GM12878 (cell line): ENCODE results near the gene PPP6R1. TPM values are rescaled to one million over a fixed set of nuclear protein-coding genes. Genes with fewer than 3 reads are reported as not detected.

Experiments used
- ATAC-seq: fragments of 200-7000 bp; cut with Tn5 transposase; 3 replicates; pipeline ENCODE4 v1.9.1; 2020; ENCODE audit warnings: mild to moderate bottlenecking, moderate library complexity
- BruUV-seq: library from RNA; stranded (reverse); fragments of 400-500 nt; replicated peaks from 2 replicates; lab custom pipeline; 2021; lab: Mats Ljungman, UMichigan
- CTCF ChIA-PET: fragments of 300-600 bp; sonication (Branson Sonifier 250); formaldehyde crosslinking; extraction: SDS; loops from one replicate; lab custom pipeline; 2021; ENCODE audit warnings: inconsistent platforms; lab: Yijun Ruan, JAX
- POLR2A ChIA-PET: fragments of 350-600 bp; formaldehyde crosslinking; extraction: SDS; loops from one replicate; lab custom pipeline; 2021; ENCODE audit warnings: inconsistent platforms; lab: Charles Lee
- RAD21 ChIA-PET: fragments of 300-600 bp; sonication (Branson Sonifier 250); formaldehyde crosslinking; loops from one replicate; lab custom pipeline; 2023; ENCODE audit warnings: antibody characterized with exemption; ENCODE audit not compliant: unreplicated experiment; lab: Charles Lee
- SMC1A ChIA-PET: fragments of 300-600 bp; sonication (Branson Sonifier 250); formaldehyde crosslinking; loops from one replicate; lab custom pipeline; 2023; ENCODE audit not compliant: unreplicated experiment, uncharacterized antibody; lab: Charles Lee
- DNase-seq: peaks from one replicate; pipeline ENCODE4 v3.0.0-alpha.2; 2011; ENCODE audit warnings: low read depth, low spot score
- FAIRE-seq: peaks from 3 replicates; lab custom pipeline; 2011; peaks lifted over from hg19 to GRCh38; lab: Jason Lieb, UNC
- H2AFZ ChIP-seq: 2 replicates; pipeline ENCODE4 v1.6.0; 2011; ENCODE audit warnings: low read depth, low read length, control low read depth; ENCODE audit not compliant: control insufficient read depth
- H3K27ac ChIP-seq: 2 replicates; pipeline ENCODE4 v1.5.1; 2011; ENCODE audit warnings: control low read depth; ENCODE audit not compliant: control insufficient read depth, insufficient read depth
- H3K27me3 ChIP-seq, 2 experiments: replicated peaks in 1 of 2; 2 replicates each; pipeline versions ENCODE4 v1.6.0 to v1.6.1; 2011; ENCODE audit warnings: low read length in 1 of 2; ENCODE audit not compliant: control insufficient read depth in 2 of 2, insufficient read depth in 2 of 2
- H3K36me3 ChIP-seq, 2 experiments: 2 replicates each; pipeline ENCODE4 v1.5.1; 2011; ENCODE audit warnings: low read length in 1 of 2; ENCODE audit not compliant: control insufficient read depth in 2 of 2, insufficient read depth in 2 of 2
- H3K4me1 ChIP-seq: 2 replicates; pipeline ENCODE4 v1.6.1; 2011; ENCODE audit warnings: mild to moderate bottlenecking, low read length, moderate library complexity, mixed read lengths; ENCODE audit not compliant: control insufficient read depth, insufficient read depth
- H3K4me2 ChIP-seq: 2 replicates; pipeline ENCODE4 v1.6.0; 2011; ENCODE audit warnings: control low read depth; ENCODE audit not compliant: control insufficient read depth, insufficient read depth
- H3K4me3 ChIP-seq: fragments of 200-600 bp; sonication (generic); 2 replicates; pipeline ENCODE4 v1.5.1; 2016
- H3K79me2 ChIP-seq: 2 replicates; pipeline ENCODE4 v1.6.0; 2011; ENCODE audit warnings: low read length; ENCODE audit not compliant: control insufficient read depth, insufficient read depth
- H3K9ac ChIP-seq: 2 replicates; pipeline ENCODE4 v1.8.0; 2011; ENCODE audit warnings: low read length, control low read depth, mixed read lengths; ENCODE audit not compliant: control insufficient read depth, insufficient read depth
- H3K9me3 ChIP-seq: replicated peaks from 3 replicates; pipeline ENCODE4 v1.5.1; 2011; ENCODE audit warnings: mild to moderate bottlenecking, low read length; ENCODE audit not compliant: control insufficient read depth, insufficient read depth
- H4K20me1 ChIP-seq: 2 replicates; pipeline ENCODE4 v1.6.0; 2011; ENCODE audit not compliant: control insufficient read depth, insufficient read depth
- ASH2L ChIP-seq: fragments of 300-600, 200-600 bp; sonication (generic); IDR thresholded peaks from 2 replicates; pipeline ENCODE4 v1.6.1; 2017; ENCODE audit warnings: low read depth, mild to moderate bottlenecking, borderline replicate concordance
- CEBPB ChIP-seq, 2 experiments: fragments of 150-350 bp in 1 of 2; IDR thresholded peaks; 2 replicates each; pipeline ENCODE4 v1.6.1; 2012 to 2014; ENCODE audit warnings: low read depth in 2 of 2, low read length in 2 of 2, borderline replicate concordance in 1 of 2, inconsistent platforms in 1 of 2
- CREB1 ChIP-seq: IDR thresholded peaks from 2 replicates; pipeline ENCODE4 v1.6.1; 2012; ENCODE audit warnings: low read depth, mild to moderate bottlenecking, inconsistent platforms
- CREM ChIP-seq: IDR thresholded peaks from 2 replicates; pipeline ENCODE4 v1.6.1; 2014; ENCODE audit warnings: antibody characterized with exemption, low read depth
- ESRRA ChIP-seq: IDR thresholded peaks from 2 replicates; pipeline ENCODE4 v1.6.1; 2012; ENCODE audit warnings: mild to moderate bottlenecking, low read length, improper control_type of control experiment
- FOXM1 ChIP-seq: IDR thresholded peaks from 2 replicates; pipeline ENCODE4 v1.6.1; 2012; ENCODE audit warnings: low read depth, mild to moderate bottlenecking, inconsistent platforms, low read length, moderate library complexity
- HCFC1 ChIP-seq: fragments of 150-350 bp; IDR thresholded peaks from 2 replicates; pipeline ENCODE4 v1.6.1; 2014; ENCODE audit warnings: low read length
- KDM1A ChIP-seq: fragments of 200-600 bp; sonication (generic); IDR thresholded peaks from 2 replicates; pipeline ENCODE4 v1.6.1; 2016; ENCODE audit warnings: borderline replicate concordance
- LARP7 ChIP-seq: fragments of 450-650 bp; IDR thresholded peaks from 2 replicates; pipeline ENCODE4 v1.6.1; 2017; ENCODE audit warnings: mild to moderate bottlenecking
- NBN ChIP-seq: fragments of 450-650 bp; IDR thresholded peaks from 2 replicates; pipeline ENCODE4 v1.6.1; 2016
- RUNX3 ChIP-seq: IDR thresholded peaks from 2 replicates; pipeline ENCODE4 v1.6.1; 2012; ENCODE audit warnings: low read length, inconsistent platforms
- SIX5 ChIP-seq: IDR thresholded peaks from 2 replicates; pipeline ENCODE4 v1.6.1; 2011; ENCODE audit warnings: mild to moderate bottlenecking, low read depth, low read length, moderate library complexity; ENCODE audit not compliant: severe bottlenecking
- WRNIP1 ChIP-seq: IDR thresholded peaks from 2 replicates; pipeline ENCODE4 v1.6.1; 2011; ENCODE audit warnings: low read depth, low read length, improper control_type of control experiment, borderline replicate concordance
- YY1 ChIP-seq: IDR thresholded peaks from 2 replicates; pipeline ENCODE4 v1.6.1; 2011; ENCODE audit warnings: low read depth, mild to moderate bottlenecking, low read length
- WGBS: methylation state at CpG from one replicate; pipeline ENCODE4 v1.1.6; 2016; ENCODE audit warnings: low lambda C conversion rate; ENCODE audit not compliant: insufficient replicate concordance, insufficient coverage; ENCODE audit errors: missing lambda C conversion rate; 5-methylcytosine and 5-hydroxymethylcytosine counted together
- in situ Hi-C: fragments of 300-500 bp; cut with MboI; formaldehyde crosslinking; loops from 9 replicates; pipeline ENCODE4 v1.14.3; 2018; ENCODE audit warnings: mixed read lengths
- intact Hi-C: fragments of 100-400 bp; cut with micrococcal nuclease; formaldehyde crosslinking; loops from one replicate; pipeline ENCODE4 v1.14.2; 2022; ENCODE audit not compliant: unreplicated experiment
- polyA plus RNA-seq, 11 experiments: library from polyadenylated mRNA; depleted of rRNA in 4 of 11; unstranded in 6 of 11; stranded (reverse) in 5 of 11; fragments of >200 nt; fragmentation: Nextera tagmentation in 4 of 11; fragmentation: Illumina TruSeq in 1 of 11; extraction: Ambion mirVana in 4 of 11; extraction: Trizol in 1 of 11; gene quantifications; 1 replicate in 1 of 11; 2 replicates in 10 of 11; pipeline versions ENCODE4 v1.2.1 to v1.2.3, GENCODE V29; 2011 to 2016; ENCODE audit warnings: inconsistent platforms in 2 of 11, missing spikeins in 2 of 11, low read depth in 1 of 11
- total RNA-seq, 4 experiments: library from RNA; depleted of rRNA in 3 of 4; stranded (reverse); fragments of >200 nt in 3 of 4; fragmentation: Illumina TruSeq in 1 of 4; extraction: Trizol in 1 of 4; gene quantifications; 2 replicates each; pipeline versions ENCODE4 v1.2.1 to v1.2.3, GENCODE V29; 2013 to 2021
- TF ChIP-seq, protein P1 (sequence below): IDR thresholded peaks from 2 replicates; pipeline ENCODE4 v1.6.1; 2011; ENCODE audit warnings: low read depth, low read length, improper control_type of control experiment, borderline replicate concordance
- TF ChIP-seq, protein P2 (sequence below): IDR thresholded peaks from 2 replicates; pipeline ENCODE4 v1.6.1; 2011; ENCODE audit warnings: low read depth, mild to moderate bottlenecking, low read length, moderate library complexity, borderline replicate concordance; ENCODE audit errors: extremely low read depth

PPP6R1 gene
- total and polyA plus RNA-seq, 10 of the 15 experiments (the other 5 are each of a cell fraction or from before 2014, with no cell fraction given) = 0.80 to 173 (median 63.7) TPM

DNA sequence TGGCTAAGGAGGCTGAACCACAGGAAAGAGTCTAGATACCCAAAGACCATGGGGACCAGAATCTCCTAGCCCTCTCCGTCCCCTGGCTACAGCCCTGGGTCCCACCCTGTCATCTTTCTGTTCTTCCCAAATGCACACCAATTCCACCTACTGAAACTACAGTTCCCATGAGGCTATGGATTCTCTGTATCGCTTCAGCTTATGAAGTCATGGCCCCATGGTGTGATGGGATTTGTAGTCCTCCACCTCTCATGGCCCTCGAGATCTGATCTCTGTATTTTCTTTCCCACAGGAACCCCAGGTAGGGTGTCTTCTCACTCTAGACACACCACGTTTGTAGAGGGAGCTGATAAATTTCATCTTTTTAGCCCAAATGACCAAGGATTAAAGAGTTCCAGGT lies 61.3 kb downstream of the PPP6R1 start (continued):
- TF ChIP-seq, protein P1, sequence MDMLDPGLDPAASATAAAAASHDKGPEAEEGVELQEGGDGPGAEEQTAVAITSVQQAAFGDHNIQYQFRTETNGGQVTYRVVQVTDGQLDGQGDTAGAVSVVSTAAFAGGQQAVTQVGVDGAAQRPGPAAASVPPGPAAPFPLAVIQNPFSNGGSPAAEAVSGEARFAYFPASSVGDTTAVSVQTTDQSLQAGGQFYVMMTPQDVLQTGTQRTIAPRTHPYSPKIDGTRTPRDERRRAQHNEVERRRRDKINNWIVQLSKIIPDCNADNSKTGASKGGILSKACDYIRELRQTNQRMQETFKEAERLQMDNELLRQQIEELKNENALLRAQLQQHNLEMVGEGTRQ = no peak
- 0 out of 2 replicates have a peak, but pooled peaks have one; percentile 32 for TF ChIP-seq YY1
- peak; percentile 86 for TF ChIP-seq HCFC1
- TF ChIP-seq, protein P2, sequence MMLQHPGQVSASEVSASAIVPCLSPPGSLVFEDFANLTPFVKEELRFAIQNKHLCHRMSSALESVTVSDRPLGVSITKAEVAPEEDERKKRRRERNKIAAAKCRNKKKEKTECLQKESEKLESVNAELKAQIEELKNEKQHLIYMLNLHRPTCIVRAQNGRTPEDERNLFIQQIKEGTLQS = peak; percentile 21; the same call in 1 of the 2 replicates
- TF ChIP-seq CREM = peak; percentile 71; the same call in 1 of the 2 replicates
- TF ChIP-seq CEBPB (IDR thresholded peaks at IDR 0.05; ENCODE audit: borderline replicate concordance in 1 of 2, low read depth in 2 of 2, low read length in 2 of 2) = no peak
- no peak for TF ChIP-seq NBN
- no peak for TF ChIP-seq KDM1A

GRCh38 chr19:55196803-55197202 lies 62.0 kb downstream of the PPP6R1 start:
- Histone ChIP-seq H3K27me3 (no peaks in the 10 kb centered on the region; a peak in 1 of 4 replicates), H3K4me3 (no peak overlapping the region), H3K9me3 (no peaks in the 10 kb centered on the region), H4K20me1 (no peaks in the 10 kb centered on the region), H3K27ac (no peak overlapping the region), H3K36me3 (no peaks in the 10 kb centered on the region), H3K79me2 (no peaks in the 10 kb centered on the region), H2AFZ (no peak overlapping the region), H3K9ac (no peak overlapping the region), H3K4me2 (no peak overlapping the region), H3K4me1 (no peaks in the 10 kb centered on the region)
- DNase-seq = no peak
- intact Hi-C loops = no loop called here
- no peak for ATAC-seq
- ChIA-PET SMC1A (no interaction called here), RAD21 (no interaction called here), POLR2A (no interaction called here), CTCF (no interaction called here)
- 51% methylated on average over 10 of the region's 10 CpGs for WGBS
- no peak for FAIRE-seq
- BruUV-seq = no TSS peak
- no peak for TF ChIP-seq KDM1A
- TF ChIP-seq ASH2L = no peak
- peak; percentile 55 for TF ChIP-seq HCFC1
- no peak for TF ChIP-seq WRNIP1
- no peak for TF ChIP-seq LARP7
- TF ChIP-seq CREB1 = peak; percentile 38; the same call in 1 of the 2 replicates
- no peak for TF ChIP-seq FOXM1
- TF ChIP-seq ESRRA = no peak
- TF ChIP-seq YY1 = peak; percentile 41; the same call in 1 of the 2 replicates
- TF ChIP-seq RUNX3 = no peak
- peak; percentile 71 for TF ChIP-seq SIX5
- in situ Hi-C loops = no loop called here
